Psoas muscle (tissue), 8 donors: ENCODE results near the gene SMYD3. TPM values are rescaled to one million over a fixed set of nuclear protein-coding genes. Genes with fewer than 3 reads are reported as not detected.

Source experiments
- ATAC-seq, 4 donors: fragments of 200-7000 bp; cut with Tn5 transposase; one replicate each; pipeline ENCODE4 v1.9.1; 2020; ENCODE audit warnings: moderate library complexity in 3 of 4, mild to moderate bottlenecking in 2 of 4
- DNase-seq, 2 donors: peaks; one replicate each; pipeline ENCODE4 v3.0.0-alpha.2; 2020
- H3K27ac ChIP-seq: fragments of 200-600 bp; one replicate; pipeline ENCODE4 v1.8.0; 2022
- H3K27me3 ChIP-seq, 3 donors: fragments of 200-600 bp in 1 of 3; one replicate each; pipeline versions ENCODE4 v1.6.1 to v1.8.0; 2013 to 2022; ENCODE audit warnings: low read length in 2 of 3, mild to moderate bottlenecking in 2 of 3, moderate library complexity in 1 of 3; ENCODE audit not compliant: insufficient read depth in 3 of 3
- H3K36me3 ChIP-seq, 2 donors: fragments of 200-600 bp in 1 of 2; one replicate each; pipeline versions ENCODE4 v1.6.1 to v1.8.0; 2013 to 2022; ENCODE audit warnings: low read depth in 1 of 2, mild to moderate bottlenecking in 1 of 2, moderate library complexity in 1 of 2; ENCODE audit not compliant: insufficient read depth in 1 of 2
- H3K4me1 ChIP-seq: fragments of 200-600 bp; one replicate; pipeline ENCODE4 v1.8.0; 2022
- H3K4me3 ChIP-seq: fragments of 200-600 bp; one replicate; pipeline ENCODE4 v1.8.0; 2022; ENCODE audit warnings: mild to moderate bottlenecking
- H3K9me3 ChIP-seq: fragments of 200-600 bp; one replicate; pipeline ENCODE4 v1.8.0; 2022
- WGBS, 3 donors: extraction: QIAGEN DNeasy Blood & Tissue Kit; methylation state at CpG; one replicate each; pipeline versions ENCODE4 v1.1.6 to v1.1.7; 2013; 5-methylcytosine and 5-hydroxymethylcytosine counted together
- intact Hi-C, 2 donors: fragments of 100-400 bp; cut with DNase I; formaldehyde crosslinking; loops; one replicate each; pipeline versions ENCODE4 v1.11.0 to v1.14.2; 2022
- polyA plus RNA-seq, 3 donors: library from polyadenylated mRNA; stranded (reverse); fragments of 200-250 nt; gene quantifications; one replicate each; pipeline ENCODE4 v1.2.3, GENCODE V29; 2013
- total RNA-seq, 4 donors: library from RNA; stranded (reverse); fragmentation: NEBNext Ultra II Directional in 2 of 4; extraction: Animal tissue kit (Norgen Biotek cat#: 25700) in 2 of 4; gene quantifications; one replicate each; pipeline versions ENCODE4 v1.2.1 to v1.2.4, GENCODE V29; 2021 to 2023
- TF ChIP-seq, protein P1 (sequence below): fragments of 200-600 bp; IDR thresholded peaks from one replicate; pipeline ENCODE4 v1.8.0; 2022; ENCODE audit warnings: antibody characterized with exemption
- donor health status: healthy with polysubstance abuse.
- donor health status: DM: no; HTN: no; CAD: no; lungs with moderate emphysema.
- donor health status: Bipolar disorder and iron deficiency.
- donor health status: healthy.
- donor health status: DM: yes; HTN: yes; CAD: no.
- donor health status: DM: no; HTN: no; CAD: no.
- donor health status: DM: no; HTN: no; CAD: no.
- donor health status: DM: yes; HTN: yes; CAD: no.

The SMYD3 gene
- total and polyA plus RNA-seq, 7 donors, result 2.9 to 6.4 (median 4.9) TPM

DNA sequence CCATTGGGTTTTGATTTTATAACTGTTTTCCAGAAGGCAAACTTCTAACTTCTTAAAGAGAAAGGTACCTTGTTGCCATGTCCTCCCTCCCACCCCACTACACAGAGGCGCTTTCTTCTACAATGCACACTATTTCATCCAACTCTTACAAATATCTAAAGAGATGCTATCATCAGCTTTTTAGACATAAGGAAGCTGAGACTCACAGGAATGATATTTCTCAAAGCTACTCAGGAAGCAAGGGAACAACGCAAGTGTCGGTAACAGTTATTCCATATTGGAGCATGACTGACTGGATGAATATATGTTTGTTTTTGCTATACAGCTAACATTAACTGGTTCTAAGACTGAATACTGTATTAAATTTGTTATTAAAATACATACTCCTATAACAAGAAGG lies 318.0 kb downstream of the SMYD3 start:
- TF ChIP-seq, protein P1, sequence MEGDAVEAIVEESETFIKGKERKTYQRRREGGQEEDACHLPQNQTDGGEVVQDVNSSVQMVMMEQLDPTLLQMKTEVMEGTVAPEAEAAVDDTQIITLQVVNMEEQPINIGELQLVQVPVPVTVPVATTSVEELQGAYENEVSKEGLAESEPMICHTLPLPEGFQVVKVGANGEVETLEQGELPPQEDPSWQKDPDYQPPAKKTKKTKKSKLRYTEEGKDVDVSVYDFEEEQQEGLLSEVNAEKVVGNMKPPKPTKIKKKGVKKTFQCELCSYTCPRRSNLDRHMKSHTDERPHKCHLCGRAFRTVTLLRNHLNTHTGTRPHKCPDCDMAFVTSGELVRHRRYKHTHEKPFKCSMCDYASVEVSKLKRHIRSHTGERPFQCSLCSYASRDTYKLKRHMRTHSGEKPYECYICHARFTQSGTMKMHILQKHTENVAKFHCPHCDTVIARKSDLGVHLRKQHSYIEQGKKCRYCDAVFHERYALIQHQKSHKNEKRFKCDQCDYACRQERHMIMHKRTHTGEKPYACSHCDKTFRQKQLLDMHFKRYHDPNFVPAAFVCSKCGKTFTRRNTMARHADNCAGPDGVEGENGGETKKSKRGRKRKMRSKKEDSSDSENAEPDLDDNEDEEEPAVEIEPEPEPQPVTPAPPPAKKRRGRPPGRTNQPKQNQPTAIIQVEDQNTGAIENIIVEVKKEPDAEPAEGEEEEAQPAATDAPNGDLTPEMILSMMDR, result no peak
- DNase-seq, result no peak
- no peaks in the 10 kb centered on the region for H3K36me3 ChIP-seq
- no peaks in the 10 kb centered on the region for H3K4me1 ChIP-seq
- H3K27ac ChIP-seq, result no peak overlapping the region
- intact Hi-C loops, result no loop called here
- no peak for ATAC-seq
- no peaks in the 10 kb centered on the region for H3K27me3 ChIP-seq
- H3K9me3 ChIP-seq, result no peaks in the 10 kb centered on the region
- H3K4me3 ChIP-seq, result no peak overlapping the region
- 96 to 98% (median 96%) methylated on average over 3 of the region's 3 CpGs for WGBS, 3 donors

DNA sequence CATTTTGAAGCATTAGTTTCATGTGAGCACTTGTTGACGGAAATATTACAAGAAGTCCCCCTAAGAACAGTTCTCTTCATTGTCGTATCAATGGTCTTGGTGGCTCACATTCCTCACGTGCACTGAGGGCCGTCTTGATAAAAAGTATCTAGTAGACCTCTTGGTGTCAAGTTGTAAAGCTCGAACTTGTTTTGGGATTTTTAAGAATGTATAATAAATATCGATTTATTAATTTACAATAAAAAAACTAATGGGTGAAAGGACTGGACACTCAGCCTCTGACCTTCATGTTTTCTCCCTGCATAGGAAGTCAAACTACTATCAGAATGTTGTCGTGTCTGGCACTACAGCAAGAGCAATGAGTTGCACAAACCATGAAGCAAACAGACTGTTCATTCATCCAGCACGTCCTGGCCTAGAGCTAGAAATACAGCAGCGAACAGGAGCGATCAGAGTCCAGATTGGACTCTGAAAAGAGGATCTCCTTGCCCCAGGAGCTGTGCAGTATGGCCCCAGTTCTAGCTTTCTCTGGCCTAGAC lies 319.2 kb downstream of the SMYD3 start:
- ATAC-seq (no peak), DNase-seq (no peak)
- 91 to 93% (median 91%) methylated on average over 10 of the region's 10 CpGs for WGBS, 3 donors
- no peak overlapping the region for H3K4me3 ChIP-seq
- intact Hi-C loops, result no loop called here
- no peaks in the 10 kb centered on the region for H3K27me3 ChIP-seq
- H3K4me1 ChIP-seq, result no peaks in the 10 kb centered on the region
- no peak overlapping the region for H3K27ac ChIP-seq
- H3K36me3 ChIP-seq, result no peaks in the 10 kb centered on the region
- TF ChIP-seq, protein P1, result no peak
- H3K9me3 ChIP-seq, result no peaks in the 10 kb centered on the region

DNA sequence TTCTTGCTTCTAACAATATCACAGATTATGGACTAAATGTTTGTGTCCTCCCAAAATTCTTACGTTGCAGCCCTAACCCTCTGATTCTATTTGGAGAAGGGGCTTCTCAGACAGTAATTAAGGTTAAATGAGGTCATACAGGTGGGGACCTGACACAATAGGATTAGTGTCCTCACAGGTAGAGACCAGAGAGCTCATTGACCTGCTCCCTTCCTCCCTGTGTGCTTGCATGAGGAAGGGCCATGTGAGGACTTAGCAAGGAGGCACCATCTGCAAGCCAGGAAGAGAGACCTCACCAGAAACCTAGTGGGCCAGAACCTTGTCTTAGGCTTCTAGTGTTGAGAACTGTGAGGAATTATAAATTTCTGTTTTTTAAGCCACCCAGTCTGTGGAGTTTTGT lies 322.6 kb downstream of the SMYD3 start:
- Histone ChIP-seq H3K27ac (no peak overlapping the region), H3K36me3 (no peaks in the 10 kb centered on the region), H3K9me3 (no peaks in the 10 kb centered on the region), H3K4me3 (no peak overlapping the region), H3K4me1 (no peaks in the 10 kb centered on the region), H3K27me3 (no peaks in the 10 kb centered on the region)
- no peak for ATAC-seq
- DNase-seq, result no peak
- intact Hi-C loops, result no loop called here
- TF ChIP-seq, protein P1, result no peak
- 92 to 100% (median 93%) methylated on average over 1 of the region's 1 CpG for WGBS, 3 donors

DNA sequence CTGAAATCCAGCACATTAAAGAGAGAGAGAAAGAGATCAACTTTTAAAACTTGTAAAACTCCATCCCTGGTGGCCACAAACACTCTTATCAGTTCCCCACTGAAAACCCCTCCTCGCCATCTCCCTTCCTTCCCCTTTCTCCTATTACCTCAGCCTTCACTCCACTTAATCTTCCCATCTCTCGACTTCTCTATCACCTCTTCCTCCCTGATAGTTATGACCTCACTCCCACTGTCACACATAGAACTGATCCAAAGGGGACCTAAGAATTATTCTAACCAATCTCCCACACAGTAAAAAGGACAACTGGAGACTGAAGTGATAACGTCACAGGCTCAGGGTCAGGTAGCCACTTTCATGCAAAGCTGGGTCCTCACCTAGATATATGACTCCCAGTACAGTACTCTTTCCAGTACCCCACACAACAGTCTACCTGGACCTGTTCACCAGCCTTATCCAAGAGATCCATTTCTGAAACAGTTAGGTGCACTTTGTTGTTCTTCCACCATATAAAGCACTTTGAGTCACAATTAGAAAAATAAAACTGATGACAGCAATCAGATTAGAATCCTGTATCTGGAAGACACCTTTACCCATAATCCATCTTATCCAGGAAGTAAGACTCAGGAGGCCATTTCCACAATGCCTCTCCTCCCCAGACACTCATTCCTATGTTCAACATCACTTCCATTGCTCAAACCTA lies 324.8 kb downstream of the SMYD3 start:
- no peak overlapping the region for H3K4me3 ChIP-seq
- WGBS, 3 donors, result 80 to 82% (median 81%) methylated on average over 3 of the region's 3 CpGs
- H3K4me1 ChIP-seq, result no peaks in the 10 kb centered on the region
- no peak overlapping the region for H3K27ac ChIP-seq
- no peaks in the 10 kb centered on the region for H3K9me3 ChIP-seq
- DNase-seq (no peak), ATAC-seq (no peak)
- H3K27me3 ChIP-seq, result no peaks in the 10 kb centered on the region
- TF ChIP-seq, protein P1, result no peak
- H3K36me3 ChIP-seq, result no peaks in the 10 kb centered on the region
- intact Hi-C loops, result no loop called here

DNA sequence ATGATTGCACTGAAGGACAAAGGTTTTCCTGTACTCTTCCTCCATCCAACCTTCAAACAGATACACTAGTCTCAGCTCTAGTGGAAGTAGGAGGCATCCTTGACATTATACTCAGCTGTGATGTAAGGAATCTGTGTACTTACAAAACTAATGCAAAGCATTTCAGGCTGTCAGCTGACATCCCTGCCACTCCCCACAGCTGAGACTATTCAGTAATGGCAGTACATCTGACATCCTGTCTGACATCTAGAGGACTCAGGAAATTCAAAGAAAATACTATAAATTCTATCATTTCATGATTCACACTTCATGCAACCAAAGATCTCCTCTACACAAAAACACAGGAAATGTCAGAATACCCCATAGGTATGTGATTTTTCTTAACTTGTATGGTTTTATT lies 325.8 kb downstream of the SMYD3 start:
- intact Hi-C loops, result no loop called here
- Histone ChIP-seq H3K4me1 (no peaks in the 10 kb centered on the region), H3K4me3 (no peak overlapping the region), H3K27me3 (no peaks in the 10 kb centered on the region), H3K36me3 (no peaks in the 10 kb centered on the region), H3K9me3 (no peaks in the 10 kb centered on the region), H3K27ac (no peak overlapping the region)
- DNase-seq, result no peak
- no peak for ATAC-seq
- TF ChIP-seq, protein P1, result no peak
